HepG2 (cell line): Measurements from ENCODE around the gene BCCIP. TPM values are rescaled to one million over a fixed set of nuclear protein-coding genes. Genes with fewer than 3 reads are reported as not detected.

Experiments used
- CBFB ChIP-seq: sonication (generic); formaldehyde crosslinking; IDR thresholded peaks from 2 replicates; pipeline ENCODE4 v1.4.0; 2020; ENCODE audit warnings: missing genetic modification reagents
- GZF1 ChIP-seq: sonication (generic); formaldehyde crosslinking; IDR thresholded peaks from 2 replicates; pipeline ENCODE4 v1.5.1; 2020; ENCODE audit warnings: mild to moderate bottlenecking, missing genetic modification reagents
- HOXA3 ChIP-seq: sonication (generic); formaldehyde crosslinking; IDR thresholded peaks from 2 replicates; pipeline ENCODE4 v1.5.0; 2020; ENCODE audit warnings: missing genetic modification reagents
- JUNB ChIP-seq: sonication (generic); formaldehyde crosslinking; IDR thresholded peaks from 2 replicates; pipeline ENCODE4 v1.8.0; 2022; ENCODE audit warnings: missing genetic modification reagents, mild to moderate bottlenecking, borderline replicate concordance
- KDM1A ChIP-seq: IDR thresholded peaks from 2 replicates; pipeline ENCODE4 v1.6.1; 2016; ENCODE audit warnings: missing compliant biosample characterization
- KDM4B ChIP-seq: sonication (generic); formaldehyde crosslinking; IDR thresholded peaks from 2 replicates; pipeline ENCODE4 v1.4.0; 2020; ENCODE audit warnings: missing genetic modification reagents
- MEIS2 ChIP-seq: sonication (generic); formaldehyde crosslinking; IDR thresholded peaks from 2 replicates; pipeline ENCODE4 v1.9.0; 2021; ENCODE audit warnings: mild to moderate bottlenecking, missing genetic modification reagents
- MZF1 ChIP-seq: sonication (generic); formaldehyde crosslinking; IDR thresholded peaks from 2 replicates; pipeline ENCODE4 v1.8.1; 2023; ENCODE audit warnings: mild to moderate bottlenecking, missing genetic modification reagents, borderline replicate concordance
- PHF20 ChIP-seq: sonication (generic); formaldehyde crosslinking; IDR thresholded peaks from 2 replicates; pipeline ENCODE4 v1.5.0; 2020; ENCODE audit warnings: mild to moderate bottlenecking, missing genetic modification reagents
- PPARG ChIP-seq: conservative IDR thresholded peaks from 2 replicates; pipeline ENCODE4 v1.6.1; 2016; ENCODE audit warnings: missing biosample characterization, missing genetic modification reagents
- PRPF4 ChIP-seq: fragments of 200-400 bp; formaldehyde crosslinking; IDR thresholded peaks from 2 replicates; pipeline ENCODE4 v1.6.1; 2016; ENCODE audit warnings: low read length, low read depth; ENCODE audit not compliant: poor library complexity, severe bottlenecking
- RFXAP ChIP-seq: sonication (generic); formaldehyde crosslinking; IDR thresholded peaks from 2 replicates; pipeline ENCODE4 v1.4.0; 2020; ENCODE audit warnings: missing genetic modification reagents, borderline replicate concordance
- SKI ChIP-seq: fragments of 450-650 bp; IDR thresholded peaks from one replicate; pipeline ENCODE4 v1.6.1; 2018; ENCODE audit warnings: mild to moderate bottlenecking; ENCODE audit not compliant: partially characterized antibody
- SOX6 ChIP-seq, 2 experiments: fragments of 450-650 bp in 1 of 2; sonication (generic) in 1 of 2; formaldehyde crosslinking in 1 of 2; IDR thresholded peaks; 2 replicates each; pipeline versions ENCODE4 v1.4.0 to v1.6.1; 2017 to 2020; ENCODE audit warnings: antibody characterized with exemption in 1 of 2, mild to moderate bottlenecking in 1 of 2, missing genetic modification reagents in 1 of 2
- TSC22D2 ChIP-seq: sonication (generic); formaldehyde crosslinking; IDR thresholded peaks from 2 replicates; pipeline ENCODE4 v1.5.1; 2020; ENCODE audit warnings: missing genetic modification reagents, mild to moderate bottlenecking, borderline replicate concordance
- XBP1 ChIP-seq: sonication (generic); formaldehyde crosslinking; IDR thresholded peaks from 2 replicates; pipeline ENCODE4 v1.5.0; 2020; ENCODE audit warnings: missing genetic modification reagents
- ZBTB3 ChIP-seq: sonication (generic); formaldehyde crosslinking; IDR thresholded peaks from 2 replicates; pipeline ENCODE4 v1.4.0; 2020; ENCODE audit warnings: low read depth, mild to moderate bottlenecking, moderate library complexity, missing genetic modification reagents, borderline replicate concordance
- ZFY ChIP-seq: sonication (generic); formaldehyde crosslinking; IDR thresholded peaks from 2 replicates; pipeline ENCODE4 v1.4.0; 2020; ENCODE audit warnings: missing genetic modification reagents
- ZNF260 ChIP-seq: sonication (generic); formaldehyde crosslinking; IDR thresholded peaks from 2 replicates; pipeline ENCODE4 v1.4.0; 2020; ENCODE audit warnings: missing genetic modification reagents, low read depth, mild to moderate bottlenecking, borderline replicate concordance
- ZNF451 ChIP-seq: sonication (generic); formaldehyde crosslinking; IDR thresholded peaks from 2 replicates; pipeline ENCODE4 v1.5.0; 2020; ENCODE audit warnings: mild to moderate bottlenecking, missing genetic modification reagents
- polyA plus RNA-seq, 8 experiments: library from polyadenylated mRNA; depleted of rRNA in 3 of 8; stranded (reverse) in 7 of 8; unstranded in 1 of 8; fragments of >200 nt; fragmentation: Illumina TruSeq in 4 of 8; extraction: Trizol in 4 of 8; gene quantifications; 2 replicates each; pipeline versions ENCODE4 v1.2.1 to v1.2.3, GENCODE V29; 2011 to 2016; ENCODE audit warnings: low read depth in 4 of 8, missing spikeins in 1 of 8, mixed read lengths in 1 of 8; ENCODE audit not compliant: insufficient read depth in 1 of 8
- total RNA-seq, 5 experiments: library from RNA; depleted of rRNA; stranded (reverse); fragments of >200 nt; fragmentation: Illumina TruSeq; extraction: Trizol; gene quantifications; 2 replicates each; pipeline ENCODE4 v1.2.3, GENCODE V29; 2016; ENCODE audit warnings: low read depth in 1 of 5
- TF ChIP-seq, protein P1 (sequence below): sonication (generic); formaldehyde crosslinking; IDR thresholded peaks from 2 replicates; pipeline ENCODE4 v1.4.0; 2020; ENCODE audit warnings: missing genetic modification reagents
- TF ChIP-seq, protein P2 (sequence below): sonication (generic); formaldehyde crosslinking; IDR thresholded peaks from 2 replicates; pipeline ENCODE4 v1.4.0; 2020; ENCODE audit warnings: missing genetic modification reagents
- TF ChIP-seq, protein P3 (sequence below): sonication (generic); formaldehyde crosslinking; IDR thresholded peaks from 2 replicates; pipeline ENCODE4 v1.4.0; 2020; ENCODE audit warnings: mild to moderate bottlenecking, low read depth, missing genetic modification reagents
- TF ChIP-seq, protein P4 (sequence below): sonication (generic); formaldehyde crosslinking; IDR thresholded peaks from 2 replicates; pipeline ENCODE4 v1.4.0; 2020; ENCODE audit warnings: missing genetic modification reagents, mild to moderate bottlenecking, borderline replicate concordance

Gene BCCIP
- total and polyA plus RNA-seq, 2 of the 13 experiments (the other 11 are each of a cell fraction or from before 2014, with no cell fraction given): 37.0 to 132 TPM

DNA sequence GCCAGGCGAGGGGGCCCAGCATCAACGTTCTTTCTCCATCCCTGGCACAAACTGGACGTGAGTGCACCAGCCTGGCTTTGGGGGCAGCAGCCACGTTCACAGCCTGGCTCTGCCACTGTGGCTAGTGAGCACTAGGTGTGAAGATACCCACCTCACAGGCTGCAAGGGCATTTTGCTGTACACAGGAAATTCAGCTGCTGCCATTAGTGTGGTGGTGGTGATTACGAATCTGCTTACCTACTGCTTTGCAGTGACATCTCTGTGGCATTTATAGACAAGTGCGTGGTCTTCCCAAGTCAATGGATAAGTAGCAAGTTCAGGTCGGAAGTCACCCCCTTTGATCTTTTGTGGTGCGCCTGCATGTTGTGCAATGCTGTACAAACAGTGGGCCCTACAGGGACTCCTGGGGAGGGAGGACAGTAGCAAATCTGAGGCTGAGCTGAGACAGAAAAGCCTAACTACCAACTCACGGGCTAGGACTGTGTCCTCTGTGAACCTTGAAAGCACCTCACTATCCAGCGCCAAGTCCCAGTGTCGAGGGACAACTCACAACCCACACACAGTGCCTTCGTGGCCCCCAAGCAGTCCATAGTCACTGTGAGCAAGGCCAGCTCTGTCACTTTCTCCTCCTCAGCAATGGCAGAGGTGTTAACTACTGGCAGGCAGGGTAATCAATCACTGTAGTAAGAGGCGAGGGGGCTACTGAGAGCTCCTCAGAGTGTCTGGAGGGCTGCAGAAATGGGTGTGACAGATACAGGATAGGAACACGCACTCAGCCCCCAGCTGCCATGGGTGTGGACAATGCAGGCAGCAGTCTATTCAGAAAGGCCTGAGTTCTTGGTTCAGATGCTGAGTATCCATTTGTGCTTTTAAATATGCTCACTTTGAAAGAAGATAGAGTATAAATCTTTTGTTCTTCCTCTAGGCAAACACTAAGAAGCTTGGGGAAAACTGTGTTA is 30.7 kb upstream of the BCCIP start (continued):
- TF ChIP-seq, protein P1, sequence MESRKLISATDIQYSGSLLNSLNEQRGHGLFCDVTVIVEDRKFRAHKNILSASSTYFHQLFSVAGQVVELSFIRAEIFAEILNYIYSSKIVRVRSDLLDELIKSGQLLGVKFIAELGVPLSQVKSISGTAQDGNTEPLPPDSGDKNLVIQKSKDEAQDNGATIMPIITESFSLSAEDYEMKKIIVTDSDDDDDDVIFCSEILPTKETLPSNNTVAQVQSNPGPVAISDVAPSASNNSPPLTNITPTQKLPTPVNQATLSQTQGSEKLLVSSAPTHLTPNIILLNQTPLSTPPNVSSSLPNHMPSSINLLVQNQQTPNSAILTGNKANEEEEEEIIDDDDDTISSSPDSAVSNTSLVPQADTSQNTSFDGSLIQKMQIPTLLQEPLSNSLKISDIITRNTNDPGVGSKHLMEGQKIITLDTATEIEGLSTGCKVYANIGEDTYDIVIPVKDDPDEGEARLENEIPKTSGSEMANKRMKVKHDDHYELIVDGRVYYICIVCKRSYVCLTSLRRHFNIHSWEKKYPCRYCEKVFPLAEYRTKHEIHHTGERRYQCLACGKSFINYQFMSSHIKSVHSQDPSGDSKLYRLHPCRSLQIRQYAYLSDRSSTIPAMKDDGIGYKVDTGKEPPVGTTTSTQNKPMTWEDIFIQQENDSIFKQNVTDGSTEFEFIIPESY (CRISPR knock-in tag): peak; percentile 76; the same call in 1 of the 2 replicates
- TF ChIP-seq KDM4B (CRISPR knock-in tag) (peak; percentile 75; the same call in 1 of the 2 replicates), ZNF260 (CRISPR knock-in tag) (no peak), XBP1 (CRISPR knock-in tag) (no peak), SOX6 (IDR thresholded peaks at IDR 0.05) (no peak), SOX6 (CRISPR knock-in tag; IDR thresholded peaks at IDR 0.05) (peak; percentile 97), PHF20 (CRISPR knock-in tag) (peak; percentile 28; the same call in 1 of the 2 replicates), PRPF4 (no peak), MEIS2 (CRISPR knock-in tag) (peak; percentile 82; the same call in 1 of the 2 replicates), TSC22D2 (CRISPR knock-in tag) (no peak), MZF1 (no peak), KDM1A (CRISPR knock-in tag) (peak; percentile 76; the same call in 1 of the 2 replicates), ZBTB3 (CRISPR knock-in tag) (no peak), ZNF451 (CRISPR knock-in tag) (0 out of 2 replicates have a peak, but pooled peaks have one; percentile 41), HOXA3 (CRISPR knock-in tag) (peak; percentile 90), CBFB (CRISPR knock-in tag) (peak; percentile 96), RFXAP (CRISPR knock-in tag) (no peak; the same call in 1 of the 2 replicates), SKI (peak; percentile 89), PPARG (CRISPR knock-in tag) (peak; percentile 81), ZFY (CRISPR knock-in tag) (peak; percentile 41; the same call in 1 of the 2 replicates), GZF1 (CRISPR knock-in tag) (peak; percentile 84; the same call in 1 of the 2 replicates), JUNB (peak; percentile 47; the same call in 1 of the 2 replicates)
- TF ChIP-seq, protein P2, sequence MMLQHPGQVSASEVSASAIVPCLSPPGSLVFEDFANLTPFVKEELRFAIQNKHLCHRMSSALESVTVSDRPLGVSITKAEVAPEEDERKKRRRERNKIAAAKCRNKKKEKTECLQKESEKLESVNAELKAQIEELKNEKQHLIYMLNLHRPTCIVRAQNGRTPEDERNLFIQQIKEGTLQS (CRISPR knock-in tag): no peak
- TF ChIP-seq, protein P3, sequence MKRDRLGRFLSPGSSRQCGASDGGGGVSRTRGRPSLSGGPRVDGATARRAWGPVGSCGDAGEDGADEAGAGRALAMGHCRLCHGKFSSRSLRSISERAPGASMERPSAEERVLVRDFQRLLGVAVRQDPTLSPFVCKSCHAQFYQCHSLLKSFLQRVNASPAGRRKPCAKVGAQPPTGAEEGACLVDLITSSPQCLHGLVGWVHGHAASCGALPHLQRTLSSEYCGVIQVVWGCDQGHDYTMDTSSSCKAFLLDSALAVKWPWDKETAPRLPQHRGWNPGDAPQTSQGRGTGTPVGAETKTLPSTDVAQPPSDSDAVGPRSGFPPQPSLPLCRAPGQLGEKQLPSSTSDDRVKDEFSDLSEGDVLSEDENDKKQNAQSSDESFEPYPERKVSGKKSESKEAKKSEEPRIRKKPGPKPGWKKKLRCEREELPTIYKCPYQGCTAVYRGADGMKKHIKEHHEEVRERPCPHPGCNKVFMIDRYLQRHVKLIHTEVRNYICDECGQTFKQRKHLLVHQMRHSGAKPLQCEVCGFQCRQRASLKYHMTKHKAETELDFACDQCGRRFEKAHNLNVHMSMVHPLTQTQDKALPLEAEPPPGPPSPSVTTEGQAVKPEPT (CRISPR knock-in tag): peak; percentile 92
- TF ChIP-seq, protein P4, sequence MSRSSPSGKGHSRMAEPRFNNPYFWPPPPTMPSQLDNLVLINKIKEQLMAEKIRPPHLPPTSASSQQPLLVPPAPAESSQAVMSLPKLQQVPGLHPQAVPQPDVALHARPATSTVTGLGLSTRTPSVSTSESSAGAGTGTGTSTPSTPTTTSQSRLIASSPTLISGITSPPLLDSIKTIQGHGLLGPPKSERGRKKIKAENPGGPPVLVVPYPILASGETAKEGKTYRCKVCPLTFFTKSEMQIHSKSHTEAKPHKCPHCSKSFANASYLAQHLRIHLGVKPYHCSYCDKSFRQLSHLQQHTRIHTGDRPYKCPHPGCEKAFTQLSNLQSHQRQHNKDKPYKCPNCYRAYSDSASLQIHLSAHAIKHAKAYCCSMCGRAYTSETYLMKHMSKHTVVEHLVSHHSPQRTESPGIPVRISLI: peak; percentile 64
